Measurements from ENCODE around the gene KIAA1755. TPM values are rescaled to one million over a fixed set of nuclear protein-coding genes. Genes with fewer than 3 reads are reported as not detected.

The KIAA1755 gene
- total and polyA plus RNA-seq, 10 of the 15 experiments (the other 5 are each of a cell fraction or from before 2014, with no cell fraction given), result not detected

DNA sequence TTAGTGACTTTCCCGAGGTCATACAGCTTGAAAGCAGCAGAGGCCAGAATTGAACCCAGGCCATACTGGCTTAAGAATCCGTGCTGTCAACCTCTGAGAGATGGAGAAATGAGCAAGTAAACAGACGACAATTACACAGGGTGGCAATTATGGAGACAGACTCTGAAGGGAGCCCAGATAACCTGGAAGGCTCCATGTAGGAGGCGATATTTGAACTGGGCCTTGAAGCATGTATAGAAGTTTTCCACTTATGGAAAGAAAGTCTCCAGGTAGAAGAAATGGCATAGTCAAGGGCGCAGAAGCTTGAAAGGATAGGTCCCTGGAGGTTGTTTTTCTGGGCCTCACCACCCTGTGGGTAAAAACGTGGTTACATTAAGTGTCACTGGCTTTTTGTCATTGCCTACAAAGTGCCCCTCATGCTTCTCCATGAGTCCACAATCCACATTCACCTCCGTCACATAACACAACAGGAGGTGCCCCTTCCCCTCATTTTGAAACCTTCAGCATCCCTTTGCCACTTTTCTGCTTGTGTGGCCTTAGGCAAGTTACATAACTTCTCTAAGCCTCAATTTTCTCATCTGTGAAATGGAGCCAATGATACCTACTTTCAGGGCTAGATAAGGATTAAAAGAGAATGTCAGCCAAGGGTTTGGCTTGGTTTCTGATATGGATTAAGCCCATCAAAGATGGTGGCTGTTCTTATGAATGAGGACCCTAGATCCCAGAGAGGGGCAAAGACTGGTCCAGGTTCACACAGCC lies 37.6 kb upstream of the KIAA1755 start:
- Histone ChIP-seq H3K9ac (ENCODE audit: control insufficient read depth, insufficient read depth, low read length) (no peak overlapping the region), H3K36me3 (ENCODE audit: control insufficient read depth in 2 of 2, insufficient read depth in 2 of 2, low read length in 1 of 2) (no peaks in the 10 kb centered on the region), H4K20me1 (ENCODE audit: control insufficient read depth, insufficient read depth) (no peaks in the 10 kb centered on the region), H3K27me3 (replicated peaks in 1 of 2; ENCODE audit: control insufficient read depth in 2 of 2, insufficient read depth in 2 of 2, low read length in 1 of 2) (peaks cover 3 to 5% of the 10 kb centered on the region in 2 experiments; a peak in 2 of 4 replicates), H3K9me3 (replicated peaks; ENCODE audit: control insufficient read depth, insufficient read depth, low read length) (no peaks in the 10 kb centered on the region), H3K4me1 (ENCODE audit: control insufficient read depth, insufficient read depth, low read length) (no peaks in the 10 kb centered on the region), H3K79me2 (ENCODE audit: control insufficient read depth, insufficient read depth, low read length) (no peaks in the 10 kb centered on the region), H2AFZ (ENCODE audit: control insufficient read depth, low read depth, low read length) (no peak overlapping the region), H3K27ac (ENCODE audit: control insufficient read depth, insufficient read depth) (no peak overlapping the region), H3K4me3 (no peak overlapping the region), H3K4me2 (ENCODE audit: control insufficient read depth, insufficient read depth) (no peak overlapping the region)
- in situ Hi-C loops (cut with MboI) (no loop called here), intact Hi-C loops (cut with micrococcal nuclease; ENCODE audit: unreplicated experiment) (no loop called here)
- ChIA-PET RAD21 (ENCODE audit: unreplicated experiment) (no interaction called here), POLR2A (no interaction called here), SMC1A (ENCODE audit: uncharacterized antibody, unreplicated experiment) (no interaction called here), CTCF (no interaction called here)
- no TSS peak for BruUV-seq (replicated peaks)
- 29% methylated on average over 7 of the region's 7 CpGs for WGBS (ENCODE audit: insufficient coverage, insufficient replicate concordance, low lambda C conversion rate, missing lambda C conversion rate)
- ATAC-seq (no peak), DNase-seq (ENCODE audit: low read depth, low spot score) (no peak), FAIRE-seq (no peak)
- TF ChIP-seq, protein P1, sequence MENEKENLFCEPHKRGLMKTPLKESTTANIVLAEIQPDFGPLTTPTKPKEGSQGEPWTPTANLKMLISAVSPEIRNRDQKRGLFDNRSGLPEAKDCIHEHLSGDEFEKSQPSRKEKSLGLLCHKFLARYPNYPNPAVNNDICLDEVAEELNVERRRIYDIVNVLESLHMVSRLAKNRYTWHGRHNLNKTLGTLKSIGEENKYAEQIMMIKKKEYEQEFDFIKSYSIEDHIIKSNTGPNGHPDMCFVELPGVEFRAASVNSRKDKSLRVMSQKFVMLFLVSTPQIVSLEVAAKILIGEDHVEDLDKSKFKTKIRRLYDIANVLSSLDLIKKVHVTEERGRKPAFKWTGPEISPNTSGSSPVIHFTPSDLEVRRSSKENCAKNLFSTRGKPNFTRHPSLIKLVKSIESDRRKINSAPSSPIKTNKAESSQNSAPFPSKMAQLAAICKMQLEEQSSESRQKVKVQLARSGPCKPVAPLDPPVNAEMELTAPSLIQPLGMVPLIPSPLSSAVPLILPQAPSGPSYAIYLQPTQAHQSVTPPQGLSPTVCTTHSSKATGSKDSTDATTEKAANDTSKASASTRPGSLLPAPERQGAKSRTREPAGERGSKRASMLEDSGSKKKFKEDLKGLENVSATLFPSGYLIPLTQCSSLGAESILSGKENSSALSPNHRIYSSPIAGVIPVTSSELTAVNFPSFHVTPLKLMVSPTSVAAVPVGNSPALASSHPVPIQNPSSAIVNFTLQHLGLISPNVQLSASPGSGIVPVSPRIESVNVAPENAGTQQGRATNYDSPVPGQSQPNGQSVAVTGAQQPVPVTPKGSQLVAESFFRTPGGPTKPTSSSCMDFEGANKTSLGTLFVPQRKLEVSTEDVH (IDR thresholded peaks at IDR 0.05; ENCODE audit: low read depth, partially characterized antibody), result no peak
- TF ChIP-seq ZBED1 (IDR thresholded peaks at IDR 0.05; ENCODE audit: borderline replicate concordance) (no peak), NFYA (IDR thresholded peaks at IDR 0.05; ENCODE audit: borderline replicate concordance, low read depth, low read length) (no peak), HDAC2 (IDR thresholded peaks at IDR 0.05) (no peak), YY1 (IDR thresholded peaks at IDR 0.05; ENCODE audit: low read depth, low read length) (no peak), KDM1A (IDR thresholded peaks at IDR 0.05; ENCODE audit: borderline replicate concordance) (no peak), SIN3A (IDR thresholded peaks at IDR 0.05; ENCODE audit: low read depth, low read length) (no peak)
- TF ChIP-seq, protein P2, sequence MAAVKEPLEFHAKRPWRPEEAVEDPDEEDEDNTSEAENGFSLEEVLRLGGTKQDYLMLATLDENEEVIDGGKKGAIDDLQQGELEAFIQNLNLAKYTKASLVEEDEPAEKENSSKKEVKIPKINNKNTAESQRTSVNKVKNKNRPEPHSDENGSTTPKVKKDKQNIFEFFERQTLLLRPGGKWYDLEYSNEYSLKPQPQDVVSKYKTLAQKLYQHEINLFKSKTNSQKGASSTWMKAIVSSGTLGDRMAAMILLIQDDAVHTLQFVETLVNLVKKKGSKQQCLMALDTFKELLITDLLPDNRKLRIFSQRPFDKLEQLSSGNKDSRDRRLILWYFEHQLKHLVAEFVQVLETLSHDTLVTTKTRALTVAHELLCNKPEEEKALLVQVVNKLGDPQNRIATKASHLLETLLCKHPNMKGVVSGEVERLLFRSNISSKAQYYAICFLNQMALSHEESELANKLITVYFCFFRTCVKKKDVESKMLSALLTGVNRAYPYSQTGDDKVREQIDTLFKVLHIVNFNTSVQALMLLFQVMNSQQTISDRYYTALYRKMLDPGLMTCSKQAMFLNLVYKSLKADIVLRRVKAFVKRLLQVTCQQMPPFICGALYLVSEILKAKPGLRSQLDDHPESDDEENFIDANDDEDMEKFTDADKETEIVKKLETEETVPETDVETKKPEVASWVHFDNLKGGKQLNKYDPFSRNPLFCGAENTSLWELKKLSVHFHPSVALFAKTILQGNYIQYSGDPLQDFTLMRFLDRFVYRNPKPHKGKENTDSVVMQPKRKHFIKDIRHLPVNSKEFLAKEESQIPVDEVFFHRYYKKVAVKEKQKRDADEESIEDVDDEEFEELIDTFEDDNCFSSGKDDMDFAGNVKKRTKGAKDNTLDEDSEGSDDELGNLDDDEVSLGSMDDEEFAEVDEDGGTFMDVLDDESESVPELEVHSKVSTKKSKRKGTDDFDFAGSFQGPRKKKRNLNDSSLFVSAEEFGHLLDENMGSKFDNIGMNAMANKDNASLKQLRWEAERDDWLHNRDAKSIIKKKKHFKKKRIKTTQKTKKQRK (IDR thresholded peaks at IDR 0.05; ENCODE audit: low read depth, low read length), result no peak
- TF ChIP-seq, protein P3, sequence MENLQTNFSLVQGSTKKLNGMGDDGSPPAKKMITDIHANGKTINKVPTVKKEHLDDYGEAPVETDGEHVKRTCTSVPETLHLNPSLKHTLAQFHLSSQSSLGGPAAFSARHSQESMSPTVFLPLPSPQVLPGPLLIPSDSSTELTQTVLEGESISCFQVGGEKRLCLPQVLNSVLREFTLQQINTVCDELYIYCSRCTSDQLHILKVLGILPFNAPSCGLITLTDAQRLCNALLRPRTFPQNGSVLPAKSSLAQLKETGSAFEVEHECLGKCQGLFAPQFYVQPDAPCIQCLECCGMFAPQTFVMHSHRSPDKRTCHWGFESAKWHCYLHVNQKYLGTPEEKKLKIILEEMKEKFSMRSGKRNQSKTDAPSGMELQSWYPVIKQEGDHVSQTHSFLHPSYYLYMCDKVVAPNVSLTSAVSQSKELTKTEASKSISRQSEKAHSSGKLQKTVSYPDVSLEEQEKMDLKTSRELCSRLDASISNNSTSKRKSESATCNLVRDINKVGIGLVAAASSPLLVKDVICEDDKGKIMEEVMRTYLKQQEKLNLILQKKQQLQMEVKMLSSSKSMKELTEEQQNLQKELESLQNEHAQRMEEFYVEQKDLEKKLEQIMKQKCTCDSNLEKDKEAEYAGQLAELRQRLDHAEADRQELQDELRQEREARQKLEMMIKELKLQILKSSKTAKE (IDR thresholded peaks at IDR 0.05; ENCODE audit: low read depth, poor library complexity, severe bottlenecking), result no peak
- TF ChIP-seq, protein P4, sequence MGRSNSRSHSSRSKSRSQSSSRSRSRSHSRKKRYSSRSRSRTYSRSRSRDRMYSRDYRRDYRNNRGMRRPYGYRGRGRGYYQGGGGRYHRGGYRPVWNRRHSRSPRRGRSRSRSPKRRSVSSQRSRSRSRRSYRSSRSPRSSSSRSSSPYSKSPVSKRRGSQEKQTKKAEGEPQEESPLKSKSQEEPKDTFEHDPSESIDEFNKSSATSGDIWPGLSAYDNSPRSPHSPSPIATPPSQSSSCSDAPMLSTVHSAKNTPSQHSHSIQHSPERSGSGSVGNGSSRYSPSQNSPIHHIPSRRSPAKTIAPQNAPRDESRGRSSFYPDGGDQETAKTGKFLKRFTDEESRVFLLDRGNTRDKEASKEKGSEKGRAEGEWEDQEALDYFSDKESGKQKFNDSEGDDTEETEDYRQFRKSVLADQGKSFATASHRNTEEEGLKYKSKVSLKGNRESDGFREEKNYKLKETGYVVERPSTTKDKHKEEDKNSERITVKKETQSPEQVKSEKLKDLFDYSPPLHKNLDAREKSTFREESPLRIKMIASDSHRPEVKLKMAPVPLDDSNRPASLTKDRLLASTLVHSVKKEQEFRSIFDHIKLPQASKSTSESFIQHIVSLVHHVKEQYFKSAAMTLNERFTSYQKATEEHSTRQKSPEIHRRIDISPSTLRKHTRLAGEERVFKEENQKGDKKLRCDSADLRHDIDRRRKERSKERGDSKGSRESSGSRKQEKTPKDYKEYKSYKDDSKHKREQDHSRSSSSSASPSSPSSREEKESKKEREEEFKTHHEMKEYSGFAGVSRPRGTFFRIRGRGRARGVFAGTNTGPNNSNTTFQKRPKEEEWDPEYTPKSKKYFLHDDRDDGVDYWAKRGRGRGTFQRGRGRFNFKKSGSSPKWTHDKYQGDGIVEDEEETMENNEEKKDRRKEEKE (IDR thresholded peaks at IDR 0.05), result no peak

Measured in GM12878 (cell line).